ENCODE data around the gene NR3C1. TPM values are rescaled to one million over a fixed set of nuclear protein-coding genes. Genes with fewer than 3 reads are reported as not detected.

The NR3C1 gene
- total and polyA plus RNA-seq, 2 of the 13 experiments (the other 11 are each of a cell fraction or from before 2014, with no cell fraction given), result 10.0 to 24.3 TPM

GRCh38 chr5:143347698-143348344 is 55.7 kb downstream of the NR3C1 start (continued):
- TF ChIP-seq, protein P1, sequence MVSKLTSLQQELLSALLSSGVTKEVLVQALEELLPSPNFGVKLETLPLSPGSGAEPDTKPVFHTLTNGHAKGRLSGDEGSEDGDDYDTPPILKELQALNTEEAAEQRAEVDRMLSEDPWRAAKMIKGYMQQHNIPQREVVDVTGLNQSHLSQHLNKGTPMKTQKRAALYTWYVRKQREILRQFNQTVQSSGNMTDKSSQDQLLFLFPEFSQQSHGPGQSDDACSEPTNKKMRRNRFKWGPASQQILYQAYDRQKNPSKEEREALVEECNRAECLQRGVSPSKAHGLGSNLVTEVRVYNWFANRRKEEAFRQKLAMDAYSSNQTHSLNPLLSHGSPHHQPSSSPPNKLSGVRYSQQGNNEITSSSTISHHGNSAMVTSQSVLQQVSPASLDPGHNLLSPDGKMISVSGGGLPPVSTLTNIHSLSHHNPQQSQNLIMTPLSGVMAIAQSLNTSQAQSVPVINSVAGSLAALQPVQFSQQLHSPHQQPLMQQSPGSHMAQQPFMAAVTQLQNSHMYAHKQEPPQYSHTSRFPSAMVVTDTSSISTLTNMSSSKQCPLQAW (CRISPR knock-in tag; IDR thresholded peaks at IDR 0.05), result no peak
- TF ChIP-seq RAD21 (CRISPR knock-in tag; IDR thresholded peaks at IDR 0.05) (no peak), HNF4A (CRISPR knock-in tag; IDR thresholded peaks at IDR 0.05) (peak; percentile 49), SIX1 (CRISPR knock-in tag; IDR thresholded peaks at IDR 0.05; ENCODE audit: borderline replicate concordance) (peak; percentile 50; the same call in 1 of the 2 replicates), ZNF33B (CRISPR knock-in tag; IDR thresholded peaks at IDR 0.05) (no peak), TEAD3 (CRISPR knock-in tag; optimal IDR thresholded peaks at IDR 0.05; ENCODE audit: borderline replicate concordance) (peak; percentile 42), TFAP4 (IDR thresholded peaks at IDR 0.05; ENCODE audit: borderline replicate concordance, low read depth) (no peak), MTA3 (CRISPR knock-in tag; IDR thresholded peaks at IDR 0.05) (no peak), HNF4G (IDR thresholded peaks at IDR 0.05; ENCODE audit: borderline replicate concordance, low read depth, low read length) (peak; percentile 32; the same call in 1 of the 2 replicates), HNF4G (CRISPR knock-in tag; IDR thresholded peaks at IDR 0.05; ENCODE audit: borderline replicate concordance, low read depth) (no peak), EEA1 (CRISPR knock-in tag; IDR thresholded peaks at IDR 0.05; ENCODE audit: borderline replicate concordance) (no peak), ZFP82 (CRISPR knock-in tag; IDR thresholded peaks at IDR 0.05; ENCODE audit: borderline replicate concordance) (no peak), SMYD3 (CRISPR knock-in tag; IDR thresholded peaks at IDR 0.05) (no peak)
- TF ChIP-seq, protein P2, sequence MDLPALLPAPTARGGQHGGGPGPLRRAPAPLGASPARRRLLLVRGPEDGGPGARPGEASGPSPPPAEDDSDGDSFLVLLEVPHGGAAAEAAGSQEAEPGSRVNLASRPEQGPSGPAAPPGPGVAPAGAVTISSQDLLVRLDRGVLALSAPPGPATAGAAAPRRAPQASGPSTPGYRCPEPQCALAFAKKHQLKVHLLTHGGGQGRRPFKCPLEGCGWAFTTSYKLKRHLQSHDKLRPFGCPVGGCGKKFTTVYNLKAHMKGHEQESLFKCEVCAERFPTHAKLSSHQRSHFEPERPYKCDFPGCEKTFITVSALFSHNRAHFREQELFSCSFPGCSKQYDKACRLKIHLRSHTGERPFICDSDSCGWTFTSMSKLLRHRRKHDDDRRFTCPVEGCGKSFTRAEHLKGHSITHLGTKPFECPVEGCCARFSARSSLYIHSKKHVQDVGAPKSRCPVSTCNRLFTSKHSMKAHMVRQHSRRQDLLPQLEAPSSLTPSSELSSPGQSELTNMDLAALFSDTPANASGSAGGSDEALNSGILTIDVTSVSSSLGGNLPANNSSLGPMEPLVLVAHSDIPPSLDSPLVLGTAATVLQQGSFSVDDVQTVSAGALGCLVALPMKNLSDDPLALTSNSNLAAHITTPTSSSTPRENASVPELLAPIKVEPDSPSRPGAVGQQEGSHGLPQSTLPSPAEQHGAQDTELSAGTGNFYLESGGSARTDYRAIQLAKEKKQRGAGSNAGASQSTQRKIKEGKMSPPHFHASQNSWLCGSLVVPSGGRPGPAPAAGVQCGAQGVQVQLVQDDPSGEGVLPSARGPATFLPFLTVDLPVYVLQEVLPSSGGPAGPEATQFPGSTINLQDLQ (CRISPR knock-in tag; IDR thresholded peaks at IDR 0.05), result no peak
- TF ChIP-seq, protein P3, sequence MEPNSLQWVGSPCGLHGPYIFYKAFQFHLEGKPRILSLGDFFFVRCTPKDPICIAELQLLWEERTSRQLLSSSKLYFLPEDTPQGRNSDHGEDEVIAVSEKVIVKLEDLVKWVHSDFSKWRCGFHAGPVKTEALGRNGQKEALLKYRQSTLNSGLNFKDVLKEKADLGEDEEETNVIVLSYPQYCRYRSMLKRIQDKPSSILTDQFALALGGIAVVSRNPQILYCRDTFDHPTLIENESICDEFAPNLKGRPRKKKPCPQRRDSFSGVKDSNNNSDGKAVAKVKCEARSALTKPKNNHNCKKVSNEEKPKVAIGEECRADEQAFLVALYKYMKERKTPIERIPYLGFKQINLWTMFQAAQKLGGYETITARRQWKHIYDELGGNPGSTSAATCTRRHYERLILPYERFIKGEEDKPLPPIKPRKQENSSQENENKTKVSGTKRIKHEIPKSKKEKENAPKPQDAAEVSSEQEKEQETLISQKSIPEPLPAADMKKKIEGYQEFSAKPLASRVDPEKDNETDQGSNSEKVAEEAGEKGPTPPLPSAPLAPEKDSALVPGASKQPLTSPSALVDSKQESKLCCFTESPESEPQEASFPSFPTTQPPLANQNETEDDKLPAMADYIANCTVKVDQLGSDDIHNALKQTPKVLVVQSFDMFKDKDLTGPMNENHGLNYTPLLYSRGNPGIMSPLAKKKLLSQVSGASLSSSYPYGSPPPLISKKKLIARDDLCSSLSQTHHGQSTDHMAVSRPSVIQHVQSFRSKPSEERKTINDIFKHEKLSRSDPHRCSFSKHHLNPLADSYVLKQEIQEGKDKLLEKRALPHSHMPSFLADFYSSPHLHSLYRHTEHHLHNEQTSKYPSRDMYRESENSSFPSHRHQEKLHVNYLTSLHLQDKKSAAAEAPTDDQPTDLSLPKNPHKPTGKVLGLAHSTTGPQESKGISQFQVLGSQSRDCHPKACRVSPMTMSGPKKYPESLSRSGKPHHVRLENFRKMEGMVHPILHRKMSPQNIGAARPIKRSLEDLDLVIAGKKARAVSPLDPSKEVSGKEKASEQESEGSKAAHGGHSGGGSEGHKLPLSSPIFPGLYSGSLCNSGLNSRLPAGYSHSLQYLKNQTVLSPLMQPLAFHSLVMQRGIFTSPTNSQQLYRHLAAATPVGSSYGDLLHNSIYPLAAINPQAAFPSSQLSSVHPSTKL (CRISPR knock-in tag; IDR thresholded peaks at IDR 0.05), result 0 out of 2 replicates have a peak, but pooled peaks have one; percentile 28

Data from HepG2 (cell line).